HCT116 (cell line): Measurements from ENCODE around the gene C12orf50. TPM values are rescaled to one million over a fixed set of nuclear protein-coding genes. Genes with fewer than 3 reads are reported as not detected.

ENCODE experiments used
- ATAC-seq: fragments of 200-7000 bp; cut with Tn5 transposase; 2 replicates; pipeline ENCODE4 v1.9.1; 2020; ENCODE audit warnings: mild to moderate bottlenecking, moderate library complexity
- BruUV-seq: library from RNA; stranded (reverse); fragments of 400-500 nt; replicated peaks from 2 replicates; lab custom pipeline; 2021; lab: Mats Ljungman, UMichigan
- CTCF ChIA-PET: fragments of 300-600 bp; sonication (Branson Sonifier 250); formaldehyde crosslinking; loops from one replicate; lab custom pipeline; 2021; ENCODE audit warnings: antibody characterized with exemption; lab: Charles Lee
- POLR2A ChIA-PET: fragments of 300-600, 350-600 bp; sonication (Branson Sonifier 250); formaldehyde crosslinking; loops from one replicate; lab custom pipeline; 2021; ENCODE audit warnings: antibody characterized with exemption; lab: Charles Lee
- RAD21 ChIA-PET, 2 experiments: fragments of 300-600 bp; sonication (Branson Sonifier 250); formaldehyde crosslinking; loops; one replicate each; lab custom pipeline; 2023; ENCODE audit warnings: low total read pairs in 2 of 2; ENCODE audit not compliant: uncharacterized antibody in 2 of 2, unreplicated experiment in 2 of 2, low non-redundant PET in 1 of 2; lab: Charles Lee
- DNase-seq: peaks from one replicate; pipeline ENCODE4 v3.0.0-alpha.2; 2010; ENCODE audit warnings: low read depth, low spot score
- H2AFZ ChIP-seq: fragments of 200-600 bp; shearing (Covaris generic), sonication (generic); 2 replicates; pipeline ENCODE4 v1.6.1; 2017; ENCODE audit warnings: low read depth, mixed run types, mixed read lengths, antibody characterized with exemption, low read length; ENCODE audit not compliant: poor library complexity, severe bottlenecking
- H3K27ac ChIP-seq: 2 replicates; pipeline ENCODE4 v1.5.1; 2012; ENCODE audit warnings: low read depth, low read length
- H3K27me3 ChIP-seq: fragments of 200-600 bp; sonication (generic); 2 replicates; pipeline ENCODE4 v1.6.1; 2016; ENCODE audit warnings: mixed run types, low read length, mixed read lengths; ENCODE audit not compliant: insufficient read depth
- H3K36me3 ChIP-seq, 2 experiments: fragments of 200-500 bp in 1 of 2; fragments of 200-600 bp in 1 of 2; sonication (Bioruptor generic) in 1 of 2; sonication (generic) in 1 of 2; 2 replicates each; pipeline versions ENCODE4 v1.5.1 to v1.6.1; 2014 to 2016; ENCODE audit warnings: low read length in 2 of 2, inconsistent platforms in 1 of 2, mixed read lengths in 1 of 2, mixed run types in 1 of 2; ENCODE audit not compliant: insufficient read depth in 2 of 2, control insufficient read depth in 1 of 2
- H3K4me1 ChIP-seq, 2 experiments: fragments of 200-600 bp in 1 of 2; sonication (generic) in 1 of 2; 2 replicates each; pipeline versions ENCODE4 v1.5.1 to v1.6.1; 2012 to 2017; ENCODE audit warnings: low read length in 2 of 2, inconsistent platforms in 1 of 2, mild to moderate bottlenecking in 1 of 2, mixed read lengths in 1 of 2, mixed run types in 1 of 2, moderate library complexity in 1 of 2; ENCODE audit not compliant: insufficient read depth in 2 of 2, control insufficient read depth in 1 of 2
- H3K4me2 ChIP-seq: fragments of 200-600 bp; sonication (generic); 2 replicates; pipeline ENCODE4 v1.6.1; 2017; ENCODE audit warnings: mixed run types, low read length, mixed read lengths
- H3K4me3 ChIP-seq, 2 experiments: fragments of 200-600 bp in 1 of 2; sonication (generic) in 1 of 2; replicated peaks in 1 of 2; 2 replicates each; pipeline ENCODE4 v1.5.1; 2011 to 2016; ENCODE audit warnings: low read length in 2 of 2, control low read depth in 1 of 2, low read depth in 1 of 2, mild to moderate bottlenecking in 1 of 2, mixed read lengths in 1 of 2, mixed run types in 1 of 2
- H3K79me2 ChIP-seq: fragments of 200-600 bp; sonication (generic); 2 replicates; pipeline ENCODE4 v1.6.1; 2017; ENCODE audit warnings: mild to moderate bottlenecking, mixed run types, low read length, moderate library complexity, mixed read lengths; ENCODE audit not compliant: insufficient read depth
- H3K9ac ChIP-seq: fragments of 200-600 bp; sonication (generic); 2 replicates; pipeline ENCODE4 v1.6.1; 2016; ENCODE audit warnings: low read length, mixed read lengths
- H3K9me2 ChIP-seq: fragments of 200-600 bp; sonication (generic), shearing (Covaris generic); 2 replicates; pipeline ENCODE4 v1.6.1; 2017; ENCODE audit warnings: mixed run types, mild to moderate bottlenecking, moderate library complexity; ENCODE audit not compliant: insufficient read depth
- H3K9me3 ChIP-seq, 2 experiments: fragments of 200-500 bp in 1 of 2; fragments of 200-600 bp in 1 of 2; sonication (Bioruptor generic) in 1 of 2; sonication (generic) in 1 of 2; 2 replicates each; pipeline ENCODE4 v1.6.1; 2014 to 2017; ENCODE audit warnings: low read length in 2 of 2, mixed read lengths in 2 of 2, inconsistent platforms in 1 of 2, low read depth in 1 of 2, mild to moderate bottlenecking in 1 of 2, mixed run types in 1 of 2, moderate library complexity in 1 of 2; ENCODE audit not compliant: control insufficient read depth in 1 of 2, insufficient read depth in 1 of 2
- H4K20me1 ChIP-seq: fragments of 200-600 bp; sonication (generic), shearing (Covaris generic); 2 replicates; pipeline ENCODE4 v1.6.1; 2017; ENCODE audit warnings: mixed run types, mild to moderate bottlenecking, moderate library complexity; ENCODE audit not compliant: insufficient read depth
- ATF3 ChIP-seq: IDR thresholded peaks from 2 replicates; pipeline ENCODE4 v1.6.1; 2012
- CEBPB ChIP-seq: IDR thresholded peaks from 2 replicates; pipeline ENCODE4 v1.6.1; 2012; ENCODE audit warnings: low read depth
- CTCF ChIP-seq, 3 experiments: fragments of 200-600 bp in 1 of 3; sonication (generic) in 1 of 3; IDR thresholded peaks in 2 of 3; conservative IDR thresholded peaks in 1 of 3; 2 replicates each; pipeline ENCODE4 v1.5.1; 2012 to 2017; ENCODE audit warnings: low read depth in 2 of 3, low read length in 2 of 3, antibody characterized with exemption in 1 of 3, borderline replicate concordance in 1 of 3, control low read depth in 1 of 3, mild to moderate bottlenecking in 1 of 3, mixed read lengths in 1 of 3, mixed run types in 1 of 3, moderate library complexity in 1 of 3; ENCODE audit not compliant: insufficient read depth in 1 of 3
- EZH2 ChIP-seq: fragments of 200-600 bp; sonication (generic); IDR thresholded peaks from 2 replicates; pipeline ENCODE4 v1.6.1; 2017; ENCODE audit warnings: antibody characterized with exemption, mixed run types
- EZH2phosphoT487 ChIP-seq: fragments of 200-600 bp; IDR thresholded peaks from 2 replicates; pipeline ENCODE4 v1.6.1; 2018; ENCODE audit warnings: antibody characterized with exemption, borderline replicate concordance
- FOSL1 ChIP-seq: IDR thresholded peaks from 2 replicates; pipeline ENCODE4 v1.6.1; 2012; ENCODE audit warnings: low read depth
- JUND ChIP-seq: IDR thresholded peaks from 2 replicates; pipeline ENCODE4 v1.6.1; 2012
- MAX ChIP-seq: IDR thresholded peaks from 2 replicates; pipeline ENCODE4 v1.6.1; 2012
- RAD21 ChIP-seq: IDR thresholded peaks from 2 replicates; pipeline ENCODE4 v1.6.1; 2012; ENCODE audit warnings: low read depth, mild to moderate bottlenecking
- SIN3A ChIP-seq: IDR thresholded peaks from 2 replicates; pipeline ENCODE4 v1.6.1; 2012; ENCODE audit warnings: low read depth
- SRF ChIP-seq: IDR thresholded peaks from 2 replicates; pipeline ENCODE4 v1.6.1; 2012; ENCODE audit warnings: low read depth
- TCF7L2 ChIP-seq: IDR thresholded peaks from 2 replicates; pipeline ENCODE4 v1.7.0; 2011; ENCODE audit warnings: borderline replicate concordance, inconsistent platforms; ENCODE audit not compliant: insufficient read depth, insufficient read length; ENCODE audit errors: extremely low read depth
- YY1 ChIP-seq: IDR thresholded peaks from 2 replicates; pipeline ENCODE4 v1.6.1; 2011; ENCODE audit warnings: low read length, low read depth, moderate library complexity, mild to moderate bottlenecking; ENCODE audit not compliant: insufficient replicate concordance; ENCODE audit errors: extremely low read depth
- intact Hi-C: fragments of 100-400 bp; cut with micrococcal nuclease; formaldehyde crosslinking; loops from 2 replicates; pipeline ENCODE4 v1.10.0; 2022
- total RNA-seq: library from RNA; stranded (reverse); gene quantifications from one replicate; pipeline ENCODE4 v1.2.1, GENCODE V29; 2021; ENCODE audit not compliant: unreplicated experiment

The C12orf50 gene
- total RNA-seq, 1 experiment from 2014 or later = not detected

- Histone ChIP-seq H3K4me3 (no peak overlapping the region), H3K79me2 (no peaks in the 10 kb centered on the region), H3K4me2 (no peak overlapping the region), H3K27ac (no peak overlapping the region), H3K4me1 (peaks cover 0 to 7% of the 10 kb centered on the region in 2 experiments; a peak in 2 of 4 replicates), H4K20me1 (no peaks in the 10 kb centered on the region), H3K27me3 (no peaks in the 10 kb centered on the region), H3K9me2 (no peaks in the 10 kb centered on the region), H2AFZ (no peak overlapping the region), H3K9ac (no peak overlapping the region), H3K36me3 (no peaks in the 10 kb centered on the region), H3K9me3 (no peaks in the 10 kb centered on the region)
- ATAC-seq (no peak), DNase-seq (no peak)
- TF ChIP-seq SRF (no peak), YY1 (no peak), EZH2 (no peak), EZH2phosphoT487 (no peak), JUND (no peak), CTCF (IDR thresholded peaks at IDR 0.05 in 2 of 3, conservative IDR thresholded peaks at IDR 0.05 in 1 of 3; ENCODE audit: borderline replicate concordance in 1 of 3, insufficient read depth in 1 of 3, low read depth in 2 of 3, low read length in 2 of 3) (no peak), CEBPB (no peak), RAD21 (no peak), SIN3A (no peak), TCF7L2 (no peak), FOSL1 (no peak), MAX (no peak), ATF3 (no peak)
- intact Hi-C loops = no loop called here
- POLR2A ChIA-PET = no interaction called here
- RAD21 ChIA-PET = no interaction called here
- no TSS peak for BruUV-seq
- CTCF ChIA-PET = no interaction called here
These were observed 29.5 kb upstream of the C12orf50 start for GRCh38 chr12:88058719-88059077.
